MCF 10A (cell line): ENCODE results near the gene CYBC1. TPM values are rescaled to one million over a fixed set of nuclear protein-coding genes. Genes with fewer than 3 reads are reported as not detected.

Source experiments
- BruUV-seq: library from RNA; stranded (reverse); fragments of 400-500 nt; replicated peaks from 2 replicates; lab custom pipeline; 2021; lab: Mats Ljungman, UMichigan
- CTCF ChIA-PET: fragments of 300-600 bp; sonication (Branson Sonifier 250); formaldehyde crosslinking; extraction: SDS; loops from one replicate; lab custom pipeline; 2021; ENCODE audit warnings: antibody characterized with exemption, inconsistent platforms; lab: Yijun Ruan, JAX
- POLR2A ChIA-PET: fragments of 300-600, 350-650 bp; sonication (Branson Sonifier 250); formaldehyde crosslinking; extraction: SDS; loops from one replicate; lab custom pipeline; 2020; ENCODE audit warnings: antibody characterized with exemption, inconsistent platforms; lab: Yijun Ruan, JAX
- DNase-seq: peaks from one replicate; pipeline ENCODE4 v3.0.0-alpha.2; 2018; ENCODE audit not compliant: unreplicated experiment
- H3K27ac Mint-ChIP-seq: one replicate; pipeline ENCODE4 v1.8.0; 2022; ENCODE audit warnings: mild to moderate bottlenecking, low read depth, mixed read lengths; ENCODE audit not compliant: unreplicated experiment
- H3K27me3 Mint-ChIP-seq: one replicate; pipeline ENCODE4 v1.8.0; 2022; ENCODE audit warnings: mixed read lengths; ENCODE audit not compliant: insufficient read depth, unreplicated experiment
- H3K36me3 Mint-ChIP-seq: one replicate; pipeline ENCODE4 v1.8.0; 2022; ENCODE audit warnings: mild to moderate bottlenecking, moderate library complexity, mixed read lengths; ENCODE audit not compliant: insufficient read depth, unreplicated experiment
- H3K4me1 Mint-ChIP-seq: one replicate; pipeline ENCODE4 v1.8.0; 2022; ENCODE audit warnings: mixed read lengths; ENCODE audit not compliant: insufficient read depth, unreplicated experiment
- H3K4me3 Mint-ChIP-seq: one replicate; pipeline ENCODE4 v1.8.0; 2022; ENCODE audit warnings: mild to moderate bottlenecking, moderate library complexity, mixed read lengths; ENCODE audit not compliant: unreplicated experiment
- H3K9me3 Mint-ChIP-seq: one replicate; pipeline ENCODE4 v1.8.0; 2022; ENCODE audit warnings: mixed read lengths; ENCODE audit not compliant: unreplicated experiment
- CTCF ChIP-seq: fragments of 200-600 bp; IDR thresholded peaks from one replicate; pipeline ENCODE4 v1.8.0; 2022; ENCODE audit warnings: antibody characterized with exemption, mild to moderate bottlenecking; ENCODE audit not compliant: unreplicated experiment
- intact Hi-C: fragments of 100-400 bp; cut with micrococcal nuclease; formaldehyde crosslinking; loops from 2 replicates; pipeline ENCODE4 v1.14.1; 2022
- total RNA-seq: library from RNA; stranded (reverse); gene quantifications from 2 replicates; pipeline ENCODE4 v1.2.3, GENCODE V29; 2022

The CYBC1 gene
- total RNA-seq, 1 experiment from 2014 or later: 38.0 TPM

- H3K9me3 Mint-ChIP-seq: no peaks in the 10 kb centered on the region
- intact Hi-C loops: no loop called here
- peak overlapping the region; percentile 75 for H3K27ac Mint-ChIP-seq
- no peak for DNase-seq
- no peaks in the 10 kb centered on the region for H3K27me3 Mint-ChIP-seq
- TF ChIP-seq CTCF: no peak
- H3K36me3 Mint-ChIP-seq: peaks cover 29% of the 10 kb centered on the region
- POLR2A ChIA-PET: interaction anchor here (0.6 to 2.1 kb wide), 12 partner anchors 11 to 1103 kb away, joined by 3 to 27 read pairs (median 4); partner anchors contain the start of gene FOXK2
- BruUV-seq: no TSS peak
- peak overlapping the region; percentile 83 for H3K4me3 Mint-ChIP-seq
- CTCF ChIA-PET: interaction anchor here (0.6 kb wide), 1 partner anchor 35 kb away, joined by 4 read pairs; no protein-coding TSS in a partner anchor
- peaks cover 12% of the 10 kb centered on the region for H3K4me1 Mint-ChIP-seq
Measured at GRCh38 chr17:82458885-82459424, 8.4 kb upstream of the CYBC1 start.

- BruUV-seq: no TSS peak
- Mint-ChIP-seq H3K36me3 (peaks cover 26% of the 10 kb centered on the region), H3K27me3 (no peaks in the 10 kb centered on the region), H3K4me1 (peaks cover 12% of the 10 kb centered on the region), H3K27ac (peak within 1 kb of the TSS; percentile 90), H3K9me3 (no peaks in the 10 kb centered on the region), H3K4me3 (peak within 1 kb of the TSS; percentile 83)
- CTCF ChIA-PET: no interaction called here
- peak; percentile 99 for DNase-seq
- POLR2A ChIA-PET: interaction anchor here (0.8 to 2.1 kb wide), 16 partner anchors 9 to 258 kb away, joined by 3 to 27 read pairs (median 4); partner anchors contain the start of genes FOXK2 and OGFOD3
- no peak for TF ChIP-seq CTCF
- intact Hi-C loops: no loop called here
Measured at GRCh38 chr17:82458179-82458884, 7.8 kb upstream of the CYBC1 start, which contains the start of gene NARF. TSS of gene NARF (plus strand) at chr17:82458741. CDS start at chr17:82458804, 63 bp downstream.

- no peaks in the 10 kb centered on the region for H3K27me3 Mint-ChIP-seq
- intact Hi-C loops: no loop called here
- DNase-seq: no peak
- ChIA-PET POLR2A (interaction anchor here (0.8 to 2.1 kb wide), 18 partner anchors 8 to 258 kb away, joined by 3 to 27 read pairs (median 4); partner anchors contain the start of genes FOXK2, OGFOD3 and SECTM1), CTCF (interaction anchor here (0.9 to 1.0 kb wide), 2 partner anchors 70 to 93 kb away, joined by 3 to 4 read pairs; no protein-coding TSS in a partner anchor)
- BruUV-seq: TSS peak; percentile 91
- peaks cover 21% of the 10 kb centered on the region for H3K36me3 Mint-ChIP-seq
- peak overlapping the region; percentile 90 for H3K27ac Mint-ChIP-seq
- peak overlapping the region; percentile 83 for H3K4me3 Mint-ChIP-seq
- H3K9me3 Mint-ChIP-seq: no peaks in the 10 kb centered on the region
- H3K4me1 Mint-ChIP-seq: peaks cover 12% of the 10 kb centered on the region
- TF ChIP-seq CTCF: no peak
Measured at GRCh38 chr17:82457929-82458178, 7.3 kb upstream of the CYBC1 start.
